Stimulated activated CD4-positive, alpha-beta T cell treated with anti-CD3 and anti-CD28 coated beads, Interleukin-4, amount 100 ng/mL, for 24 hours (primary cell): ENCODE results near the gene DDHD1.
A peak's percentile ranks its signal among the peaks of the same experiment; 100 is the strongest.
"Not testable (repeated sequence)": the region's sequence is repeated elsewhere in the genome, so short reads cannot be mapped to it uniquely, and the experiment has no call there.

ENCODE experiments used
- DNase-seq: peaks from one replicate; pipeline ENCODE4 v3.0.0-alpha.2; 2020

DDHD1 gene

GRCh38 chr14:53152887-53153701, at the start of gene DDHD1:
DDHD1 (minus strand) TSS chr14:53153323; CDS start chr14:53153098, 225 bp downstream.
- peak; percentile 81 for DNase-seq

GRCh38 chr14:53195949-53196348, 42.8 kb upstream of the DDHD1 start:
- DNase-seq = no peak

GRCh38 chr14:53193193-53193592, 40.1 kb upstream of the DDHD1 start:
- DNase-seq = no peak

- no peak for DNase-seq
These were observed 39.1 kb upstream of the DDHD1 start for GRCh38 chr14:53192052-53192760.

GRCh38 chr14:53190938-53191337, 37.8 kb upstream of the DDHD1 start:
- DNase-seq = peak; percentile 77

GRCh38 chr14:53187921-53188463, 34.9 kb upstream of the DDHD1 start:
- DNase-seq = no peak

- DNase-seq = no peak
These were observed 33.4 kb upstream of the DDHD1 start for GRCh38 chr14:53186532-53186931.

- DNase-seq = no peak
These were observed 30.5 kb upstream of the DDHD1 start for GRCh38 chr14:53183611-53184010.

- no peak for DNase-seq
These were observed 29.9 kb upstream of the DDHD1 start for GRCh38 chr14:53183056-53183455.

- peak; percentile 39 for DNase-seq
These were observed 28.4 kb upstream of the DDHD1 start for GRCh38 chr14:53181463-53182081.

GRCh38 chr14:53180272-53181221, 27.4 kb upstream of the DDHD1 start:
- DNase-seq = peak; percentile 59

GRCh38 chr14:53179486-53180005, 26.4 kb upstream of the DDHD1 start:
- DNase-seq = not testable (repeated sequence)

GRCh38 chr14:53175375-53175774, 22.3 kb upstream of the DDHD1 start:
- DNase-seq = no peak

GRCh38 chr14:53174918-53175317, 21.8 kb upstream of the DDHD1 start:
- DNase-seq = no peak

- DNase-seq = no peak
These were observed 15.7 kb upstream of the DDHD1 start for GRCh38 chr14:53168786-53169185.

- DNase-seq = no peak
These were observed 14.6 kb upstream of the DDHD1 start for GRCh38 chr14:53167602-53168328.

- DNase-seq = no peak
These were observed 8.8 kb upstream of the DDHD1 start for GRCh38 chr14:53161758-53162435.

GRCh38 chr14:53156238-53156637, 3.1 kb upstream of the DDHD1 start:
- DNase-seq = no peak

- peak; percentile 40 for DNase-seq
These were observed 584 bp upstream of the DDHD1 start for GRCh38 chr14:53153702-53154112.

- DNase-seq = peak; percentile 67
These were observed 788 bp downstream of the DDHD1 start for GRCh38 chr14:53152184-53152886.
